SH-SY5Y (cell line): Measurements from ENCODE around the gene PACS1.

Experiments
- GATA2 ChIP-seq: IDR thresholded peaks from 2 replicates; pipeline ENCODE4 v1.6.1; 2011; ENCODE audit warnings: mild to moderate bottlenecking, low read depth, low read length
- GATA3 ChIP-seq: IDR thresholded peaks from 2 replicates; pipeline ENCODE4 v1.6.1; 2011; ENCODE audit warnings: low read depth, mild to moderate bottlenecking, low read length, moderate library complexity

DNA sequence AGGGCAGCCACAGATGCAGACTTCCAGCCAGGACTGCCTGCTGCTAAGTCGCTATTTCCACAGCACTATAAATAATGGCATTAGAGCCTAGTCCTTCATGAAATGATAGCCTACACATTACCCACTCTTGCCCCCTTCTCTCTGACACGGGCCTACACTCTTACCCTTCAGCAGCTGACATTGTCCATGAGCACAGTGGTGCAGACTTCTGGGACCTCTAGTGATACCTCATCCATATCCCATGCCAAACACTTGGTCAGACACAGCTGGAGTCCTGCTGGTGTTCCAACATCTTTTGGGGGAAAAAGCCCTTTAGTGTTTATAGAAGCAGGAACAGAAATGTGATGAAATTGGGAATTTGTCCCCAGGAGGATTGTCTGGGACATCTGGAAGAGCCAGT lies 155.0 kb downstream of the PACS1 start:
- TF ChIP-seq GATA2 (no peak), GATA3 (no peak)
